ENCODE measurements around the gene MCOLN3.
"Not testable (repeated sequence)": the region's sequence is repeated elsewhere in the genome, so short reads cannot be mapped to it uniquely, and the experiment has no call there.

GRCh38 chr1:85005641-85006040 lies 42.7 kb downstream of the MCOLN3 start:
- not testable (repeated sequence) for TF ChIP-seq CTCF (conservative IDR thresholded peaks at IDR 0.05; ENCODE audit: low read depth, low read length); POLR2A (IDR thresholded peaks at IDR 0.05; ENCODE audit: low read depth, low read length); SMC3 (IDR thresholded peaks at IDR 0.05; ENCODE audit: low read depth, low read length)

Data from IMR-90 (cell line).